GM19455 (cell line): Measurements from ENCODE around the gene POU2F1.

Experiments
- ATAC-seq: cut with Tn5 transposase; IDR thresholded peaks from one replicate; pipeline ENCODE4 v1.9.1; 2021; ENCODE audit not compliant: unreplicated experiment

The POU2F1 gene

DNA sequence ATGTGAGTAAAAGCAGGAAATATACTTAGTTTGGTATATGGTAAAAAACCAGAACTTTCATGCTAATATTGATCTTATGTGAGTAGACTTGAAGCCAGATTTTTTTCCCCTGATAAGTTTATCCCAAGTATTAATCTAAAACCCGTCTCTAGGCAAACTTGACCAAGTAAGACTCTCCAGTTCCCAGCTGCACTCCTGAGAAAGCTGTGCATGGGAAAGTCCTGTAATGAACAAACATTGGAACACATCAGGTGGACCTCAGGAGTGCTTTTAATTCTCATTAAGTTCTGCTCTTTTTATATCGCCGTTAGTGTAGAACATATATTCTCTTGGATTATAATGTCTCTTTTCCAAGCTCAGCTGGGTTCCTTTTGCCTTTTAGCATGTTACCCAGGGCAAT lies 192.6 kb downstream of the POU2F1 start:
- ATAC-seq = no peak

- no peak for ATAC-seq
Measured at GRCh38 chr1:167416506-167416905, 195.8 kb downstream of the POU2F1 start.

DNA sequence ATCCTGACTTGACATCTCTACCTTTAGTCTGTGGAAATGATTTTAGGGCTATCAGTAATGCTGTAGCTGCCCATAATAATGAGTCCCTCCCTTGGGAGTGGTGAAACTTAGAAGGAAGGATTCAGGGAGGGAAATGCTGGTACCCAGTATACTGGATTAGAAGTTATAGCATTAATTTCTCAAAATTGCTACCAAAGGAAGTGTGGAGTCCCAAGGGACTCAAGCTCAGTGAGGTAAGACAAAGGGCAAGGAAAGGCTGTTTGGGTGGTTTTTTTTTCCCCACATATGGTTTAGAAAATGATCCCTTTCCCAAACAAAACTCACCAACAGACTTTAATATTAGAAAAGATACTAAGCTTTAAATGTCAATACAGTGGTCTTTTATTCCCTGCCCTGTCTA lies 197.7 kb downstream of the POU2F1 start:
- no peak for ATAC-seq

GRCh38 chr1:167419245-167419644 lies 198.6 kb downstream of the POU2F1 start:
- no peak for ATAC-seq

DNA sequence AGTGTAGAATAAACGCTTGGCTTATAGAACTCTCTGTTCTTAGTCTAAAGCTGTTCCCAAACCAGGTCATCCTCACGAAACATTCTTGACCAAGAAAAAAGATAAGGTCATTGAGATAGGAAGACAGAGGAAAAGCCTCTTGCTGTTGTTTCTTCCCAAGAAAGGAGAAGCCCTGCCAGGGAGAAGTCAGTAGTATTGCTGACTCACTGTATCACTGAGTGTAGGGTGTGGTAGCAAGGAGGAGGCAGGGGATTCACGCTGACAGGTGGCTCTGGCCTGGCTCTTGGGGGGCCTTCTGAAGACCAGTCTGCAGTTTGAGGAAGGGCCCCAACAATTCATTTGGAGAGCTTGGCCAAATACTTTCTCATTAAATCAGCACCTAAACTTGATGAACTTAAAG lies 199.8 kb downstream of the POU2F1 start:
- no peak for ATAC-seq

DNA sequence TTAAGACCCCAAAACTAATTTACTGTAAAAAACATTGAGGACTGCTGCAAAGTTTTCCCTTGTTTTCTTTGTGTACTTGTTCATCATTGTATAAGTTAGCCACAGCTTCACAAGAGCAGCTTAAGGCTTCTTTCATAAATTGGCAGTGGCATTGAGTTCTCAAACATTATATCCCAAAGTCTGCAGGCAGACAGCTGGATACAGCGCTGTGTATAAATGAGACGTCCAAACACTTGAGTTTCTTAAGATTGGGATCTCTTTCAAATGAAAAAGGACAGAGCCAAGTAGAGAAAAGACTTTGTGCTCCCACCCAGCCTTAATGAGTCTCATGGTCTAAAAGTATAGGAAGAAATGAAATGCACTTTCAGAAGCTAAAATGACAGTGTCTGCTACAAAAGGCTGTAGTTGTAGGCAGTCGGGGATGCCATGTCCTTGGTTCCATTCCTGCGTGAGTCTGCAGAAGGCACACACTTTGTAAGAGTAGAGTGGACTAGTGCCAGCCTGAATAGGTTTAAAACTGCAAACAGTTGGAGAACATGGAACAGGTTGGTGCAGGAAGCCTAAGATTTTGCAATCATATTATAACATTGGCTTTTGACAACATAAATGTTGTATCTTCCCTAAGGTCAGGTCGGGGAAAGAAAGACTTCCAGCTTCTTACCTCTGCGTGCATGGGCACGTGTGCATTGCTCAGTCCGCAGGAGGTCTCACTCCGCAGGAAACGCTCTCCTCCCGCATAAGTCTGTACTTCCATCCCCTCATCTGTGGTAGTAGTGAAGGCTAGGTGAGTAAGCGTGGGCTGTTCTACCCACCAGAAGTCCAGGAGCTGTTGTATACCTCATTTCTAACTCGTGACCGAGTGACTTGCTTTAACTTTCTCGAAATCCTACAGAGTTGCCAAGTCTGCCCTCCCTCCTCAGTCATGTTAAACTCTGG lies 203.3 kb downstream of the POU2F1 start:
- ATAC-seq = no peak

GRCh38 chr1:167425482-167425881 lies 204.8 kb downstream of the POU2F1 start:
- no peak for ATAC-seq

DNA sequence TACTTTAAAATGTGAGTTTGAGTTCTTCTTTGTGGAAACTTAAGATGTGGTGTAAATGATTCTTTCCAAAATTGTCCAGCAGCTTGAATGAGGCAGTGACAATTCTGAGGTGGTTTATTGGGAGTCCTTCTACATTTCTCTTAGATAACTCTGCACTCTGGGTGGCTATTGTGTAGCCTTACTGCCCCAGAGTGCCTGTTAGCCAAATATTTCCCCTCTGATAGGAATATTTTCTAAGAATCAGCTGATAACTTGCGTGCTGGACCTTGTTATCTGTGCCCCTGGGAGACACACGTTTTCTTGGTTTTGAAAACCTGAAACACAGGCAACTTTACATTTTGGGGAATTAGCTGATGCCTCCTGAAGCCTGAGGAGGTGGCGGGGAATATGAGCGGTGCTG lies 206.0 kb downstream of the POU2F1 start:
- ATAC-seq = no peak

- ATAC-seq = no peak
Measured at GRCh38 chr1:167427848-167428247, 207.2 kb downstream of the POU2F1 start.

- no peak for ATAC-seq
Measured at GRCh38 chr1:167428395-167428794, 207.7 kb downstream of the POU2F1 start.

DNA sequence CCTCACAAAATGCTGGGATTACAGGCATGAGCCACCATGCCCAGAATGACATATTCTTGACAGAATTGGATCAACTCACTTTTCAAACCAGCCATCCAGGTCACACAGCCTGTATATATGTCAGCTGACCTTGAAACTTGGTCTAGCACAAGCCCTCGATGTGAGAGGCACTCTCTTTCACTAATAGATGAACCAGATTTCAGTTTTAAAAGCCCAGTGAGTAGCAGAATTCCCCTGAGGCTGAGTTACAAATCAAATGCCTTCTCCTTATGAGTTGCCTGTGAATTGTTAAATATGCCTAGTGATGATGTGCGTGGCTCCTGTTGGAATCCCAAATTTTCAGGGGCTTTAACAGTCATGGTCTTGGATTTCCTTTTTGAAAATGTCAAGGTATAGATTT lies 208.9 kb downstream of the POU2F1 start:
- peak; percentile 25 for ATAC-seq

DNA sequence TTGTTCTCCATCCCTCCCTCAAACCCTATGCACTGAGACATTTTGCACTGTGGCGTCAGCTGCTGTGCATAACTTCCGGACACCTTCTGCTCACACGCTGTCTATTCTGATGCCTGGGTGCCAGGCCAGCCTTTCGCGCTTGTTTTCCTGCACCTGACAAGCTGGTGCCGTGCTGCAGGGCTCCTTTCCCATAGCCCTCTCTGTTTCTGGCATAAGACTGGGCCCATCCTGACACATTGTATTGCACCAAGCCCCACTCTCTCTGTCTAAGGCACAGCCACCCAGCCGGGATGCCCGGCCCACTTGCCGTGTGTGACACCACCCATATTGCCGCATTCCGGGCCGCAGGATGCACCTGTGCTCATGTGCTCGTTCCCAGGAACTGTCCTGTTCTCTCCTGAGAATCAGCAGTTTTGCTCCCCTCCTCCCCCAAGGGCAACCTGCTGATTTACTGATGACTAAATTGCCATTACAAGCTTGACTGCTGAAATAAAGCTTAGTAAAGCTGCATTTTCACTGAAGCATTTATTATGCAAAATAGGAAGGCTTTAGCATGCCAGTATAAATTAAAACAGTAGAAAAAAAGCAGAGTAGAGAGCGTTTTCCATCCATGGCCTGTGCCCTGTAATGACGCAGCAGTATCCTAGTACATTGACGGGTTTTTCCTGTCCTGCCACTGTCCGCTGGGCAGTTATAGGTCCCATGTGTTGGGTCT lies 209.6 kb downstream of the POU2F1 start:
- peak; percentile 57 for ATAC-seq

DNA sequence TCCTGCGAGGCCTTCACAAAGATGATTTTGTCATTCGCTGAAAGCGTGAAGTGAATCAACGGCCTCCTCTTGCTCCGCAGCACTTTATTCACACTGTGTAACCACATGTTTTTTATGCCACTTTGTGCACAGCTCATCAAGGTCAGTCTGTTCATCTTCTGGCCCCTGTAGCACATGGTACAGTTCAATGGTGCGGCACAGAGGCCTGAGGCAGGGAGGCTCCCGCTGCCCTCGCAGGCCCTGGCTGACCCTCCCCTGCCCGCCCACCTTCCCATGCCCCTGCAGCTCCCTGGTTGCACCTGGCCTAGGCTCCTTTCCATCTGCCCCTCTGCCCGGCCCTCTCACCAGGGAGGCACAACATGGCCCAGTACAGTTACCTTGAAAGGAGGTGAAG lies 210.2 kb downstream of the POU2F1 start:
- no peak for ATAC-seq

GRCh38 chr1:167431261-167431908 lies 210.7 kb downstream of the POU2F1 start:
- ATAC-seq = no peak

DNA sequence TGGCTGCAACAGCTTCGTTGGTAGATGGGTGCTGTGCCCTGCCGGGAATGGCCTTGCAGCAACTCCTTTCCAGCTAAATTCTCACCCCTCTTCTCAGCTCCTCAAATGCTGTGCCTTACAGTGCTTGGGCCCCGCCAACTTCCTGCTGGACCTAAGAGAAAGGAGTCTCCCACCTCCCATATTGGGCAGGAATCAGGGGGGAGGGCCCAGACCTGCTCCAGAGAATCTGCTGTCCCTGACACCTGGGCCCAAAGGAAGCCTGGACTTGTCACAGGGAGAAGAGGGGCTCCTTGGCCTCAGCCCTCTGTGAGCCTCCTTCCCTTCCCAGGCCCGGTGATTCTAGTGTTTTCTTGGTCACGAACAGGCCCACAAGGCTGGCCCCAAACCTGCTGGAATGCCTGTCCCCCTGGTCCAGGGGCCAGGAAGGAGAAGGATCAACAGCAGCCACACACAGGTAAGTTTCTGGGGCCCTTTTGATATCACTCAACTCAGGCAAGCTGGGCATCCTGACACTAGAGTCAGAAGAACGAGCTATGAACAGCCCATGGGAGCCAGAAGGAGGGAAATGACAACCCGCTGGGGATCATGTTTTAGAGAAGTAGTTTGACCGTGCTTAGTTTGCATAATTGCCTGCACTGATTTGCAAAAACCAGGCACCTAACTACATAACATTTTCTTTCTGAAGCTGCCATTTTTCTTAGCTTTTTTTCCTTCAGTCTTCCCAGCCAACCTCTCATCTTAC lies 211.4 kb downstream of the POU2F1 start:
- no peak for ATAC-seq

- no peak for ATAC-seq
Measured at GRCh38 chr1:167432780-167433179, 212.1 kb downstream of the POU2F1 start.

DNA sequence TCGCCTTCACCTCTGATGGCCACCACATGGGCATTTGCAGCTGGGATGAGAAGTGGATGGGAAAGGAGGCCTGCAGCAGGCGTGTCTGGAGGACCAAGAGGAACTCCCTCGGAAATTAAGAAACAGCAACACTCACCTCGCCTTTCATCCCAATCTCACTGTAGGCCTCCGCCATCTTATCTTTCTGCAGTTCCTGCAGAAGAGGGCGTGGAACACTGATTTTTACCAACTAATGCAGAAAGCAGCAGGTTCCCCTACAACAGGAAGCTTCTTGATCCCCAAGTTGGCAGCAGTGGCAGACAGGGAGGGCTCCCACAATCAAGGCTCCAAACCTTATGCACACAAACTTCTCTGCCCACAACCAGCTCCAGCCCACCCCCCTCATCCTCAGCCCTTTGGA lies 213.2 kb downstream of the POU2F1 start:
- no peak for ATAC-seq

DNA sequence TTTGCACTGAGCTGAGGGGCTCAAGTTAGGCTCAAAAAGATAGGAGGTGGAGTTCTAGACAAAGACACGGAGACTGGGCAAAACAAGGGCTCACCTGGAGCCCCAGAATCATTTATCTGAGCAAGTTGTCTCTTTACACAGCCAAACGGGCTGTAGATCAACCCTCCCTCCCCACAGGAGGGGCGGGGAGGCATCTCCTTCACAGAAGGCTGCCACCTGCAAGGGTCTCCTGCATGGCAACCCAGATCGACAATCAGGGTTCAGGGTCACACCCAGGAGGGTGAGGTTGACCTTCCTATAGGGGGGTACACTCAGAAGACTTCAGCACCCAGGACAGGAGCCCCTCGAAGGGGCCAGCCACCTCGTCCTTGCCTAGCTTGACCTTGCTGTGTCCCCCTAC lies 213.6 kb downstream of the POU2F1 start:
- no peak for ATAC-seq

- ATAC-seq = no peak
Measured at GRCh38 chr1:167435484-167435883, 214.8 kb downstream of the POU2F1 start.

- no peak for ATAC-seq
Measured at GRCh38 chr1:167438171-167439138, 217.8 kb downstream of the POU2F1 start.
